HG03432 (cell line): ENCODE data around the gene EIF6.
"Not testable (repeated sequence)": the region's sequence is repeated elsewhere in the genome, so short reads cannot be mapped to it uniquely, and the experiment has no call there.

Source experiments
- ATAC-seq: cut with Tn5 transposase; IDR thresholded peaks from one replicate; pipeline ENCODE4 v1.9.1; 2021; ENCODE audit warnings: mild to moderate bottlenecking, moderate library complexity; ENCODE audit not compliant: unreplicated experiment

EIF6 gene

GRCh38 chr20:35263532-35264341, 20.8 kb downstream of the EIF6 start:
- ATAC-seq: no peak

GRCh38 chr20:35262731-35263531, 21.6 kb downstream of the EIF6 start:
- not testable (repeated sequence) for ATAC-seq

- ATAC-seq: not testable (repeated sequence)
These were observed 22.3 kb downstream of the EIF6 start for GRCh38 chr20:35262321-35262720.

GRCh38 chr20:35260426-35260825, 24.1 kb downstream of the EIF6 start:
- ATAC-seq: no peak

GRCh38 chr20:35257175-35257909, 27.2 kb downstream of the EIF6 start:
- ATAC-seq: no peak

GRCh38 chr20:35254448-35254999, 30.0 kb downstream of the EIF6 start:
- ATAC-seq: no peak

- ATAC-seq: no peak
These were observed 31.6 kb downstream of the EIF6 start for GRCh38 chr20:35253010-35253409.

GRCh38 chr20:35252598-35252997, 32.0 kb downstream of the EIF6 start:
- not testable (repeated sequence) for ATAC-seq

GRCh38 chr20:35252037-35252461, 32.5 kb downstream of the EIF6 start:
- ATAC-seq: peak; percentile 65

- no peak for ATAC-seq
These were observed 33.0 kb downstream of the EIF6 start for GRCh38 chr20:35251613-35251940.

GRCh38 chr20:35248641-35249475, 35.7 kb downstream of the EIF6 start:
- no peak for ATAC-seq

- no peak for ATAC-seq
These were observed 37.8 kb downstream of the EIF6 start for GRCh38 chr20:35246723-35247122.

- ATAC-seq: no peak
These were observed 40.6 kb downstream of the EIF6 start for GRCh38 chr20:35243986-35244385.

- no peak for ATAC-seq
These were observed 41.3 kb downstream of the EIF6 start for GRCh38 chr20:35243317-35243716.

- ATAC-seq: no peak
These were observed 43.7 kb downstream of the EIF6 start for GRCh38 chr20:35240811-35241293.

GRCh38 chr20:35240083-35240810, 44.3 kb downstream of the EIF6 start:
- no peak for ATAC-seq

- ATAC-seq: no peak
These were observed 45.8 kb downstream of the EIF6 start for GRCh38 chr20:35238735-35239134.

GRCh38 chr20:35238170-35238569, 46.4 kb downstream of the EIF6 start:
- ATAC-seq: no peak

GRCh38 chr20:35237486-35237885, 47.1 kb downstream of the EIF6 start:
- ATAC-seq: no peak
